ENCODE data around the gene HOXC9. TPM values are rescaled to one million over a fixed set of nuclear protein-coding genes. Genes with fewer than 3 reads are reported as not detected.

Gene HOXC9
- total RNA-seq, 1 experiment from 2014 or later = not detected

GRCh38 chr12:53975064-53975471, 24.9 kb upstream of the HOXC9 start (continued):
- no peak for TF ChIP-seq MLX (CRISPR knock-in tag; IDR thresholded peaks at IDR 0.05)
- no peak for TF ChIP-seq NFE2L1 (CRISPR knock-in tag; IDR thresholded peaks at IDR 0.05)
- no peak for TF ChIP-seq ZNF138 (CRISPR knock-in tag; conservative IDR thresholded peaks at IDR 0.05)
- no peak for TF ChIP-seq PRDM15 (CRISPR knock-in tag; IDR thresholded peaks at IDR 0.05)
- TF ChIP-seq AFF4 (CRISPR knock-in tag; IDR thresholded peaks at IDR 0.05; ENCODE audit: borderline replicate concordance) = no peak
- TF ChIP-seq OVOL2 (CRISPR knock-in tag; IDR thresholded peaks at IDR 0.05; ENCODE audit: borderline replicate concordance) = no peak
- TF ChIP-seq ATF3 (CRISPR knock-in tag; conservative IDR thresholded peaks at IDR 0.05) = no peak
- TF ChIP-seq JUN (CRISPR knock-in tag; IDR thresholded peaks at IDR 0.05) = no peak

GRCh38 chr12:53975479-53976152, 24.3 kb upstream of the HOXC9 start:
- TF ChIP-seq GTF2I (CRISPR knock-in tag; conservative IDR thresholded peaks at IDR 0.05) = no peak
- 0 out of 2 replicates have a peak, but pooled peaks have one; percentile 13 for TF ChIP-seq PRDM15 (CRISPR knock-in tag; IDR thresholded peaks at IDR 0.05)
- POLR2A ChIA-PET = no interaction called here
- DNase-seq (ENCODE audit: low spot score) = no peak
- no peaks in the 10 kb centered on the region for H3K36me3 Mint-ChIP-seq
- no peak overlapping the region for H3K27ac Mint-ChIP-seq
- CTCF ChIA-PET = interaction anchor here (1.0 to 1.3 kb wide), 4 partner anchors 10 to 226 kb away, joined by 3 to 11 read pairs (median 4); partner anchors contain the start of gene HOXC10
- peaks cover 23% of the 10 kb centered on the region for H3K4me1 Mint-ChIP-seq
- H3K4me3 Mint-ChIP-seq = peak overlapping the region; percentile 58
- peaks cover 100% of the 10 kb centered on the region for H3K27me3 Mint-ChIP-seq (ENCODE audit: low read depth)
- no peak for ATAC-seq
- no peaks in the 10 kb centered on the region for H3K9me3 Mint-ChIP-seq

Measured in WTC11 (cell line).